ENCODE measurements around the gene ISOC2.
"Not testable (repeated sequence)": the region's sequence is repeated elsewhere in the genome, so short reads cannot be mapped to it uniquely, and the experiment has no call there.

The ISOC2 gene

GRCh38 chr19:55419103-55419502, 42.3 kb downstream of the ISOC2 start:
- in situ Hi-C loops (cut with HindIII; ENCODE audit: low sequenced_read_pairs): loop anchor here (10.0 kb wide), 1 partner anchor 124 kb away; no protein-coding TSS in a partner anchor

GRCh38 chr19:55418185-55418584, 43.3 kb downstream of the ISOC2 start:
- in situ Hi-C loops (cut with HindIII; ENCODE audit: low sequenced_read_pairs): loop anchor here (10.0 kb wide), 1 partner anchor 123 kb away; no protein-coding TSS in a partner anchor

- in situ Hi-C loops (cut with HindIII; ENCODE audit: low sequenced_read_pairs): loop anchor here (5.0 to 10.0 kb wide), 3 partner anchors 102 to 238 kb away; no protein-coding TSS in a partner anchor
These were observed 51.3 kb downstream of the ISOC2 start for GRCh38 chr19:55410168-55410567.

- in situ Hi-C loops (cut with HindIII; ENCODE audit: low sequenced_read_pairs): not testable (repeated sequence)
These were observed 52.3 kb downstream of the ISOC2 start for GRCh38 chr19:55409179-55409578.

GRCh38 chr19:55408533-55408872, 52.9 kb downstream of the ISOC2 start:
- in situ Hi-C loops (cut with HindIII; ENCODE audit: low sequenced_read_pairs): no loop called here

- in situ Hi-C loops (cut with HindIII; ENCODE audit: low sequenced_read_pairs): no loop called here
These were observed 53.5 kb downstream of the ISOC2 start for GRCh38 chr19:55407800-55408532.

GRCh38 chr19:55407550-55407799, 54.0 kb downstream of the ISOC2 start, which contains the start of gene UBE2S:
Gene UBE2S, minus strand, starts transcription at chr19:55407788. Its CDS starts 199 bp downstream, at chr19:55407589.
- in situ Hi-C loops (cut with HindIII; ENCODE audit: low sequenced_read_pairs): not testable (repeated sequence)

GRCh38 chr19:55406826-55407549, 54.5 kb downstream of the ISOC2 start:
- in situ Hi-C loops (cut with HindIII; ENCODE audit: low sequenced_read_pairs): no loop called here

GRCh38 chr19:55406091-55406825, 55.2 kb downstream of the ISOC2 start:
- in situ Hi-C loops (cut with HindIII; ENCODE audit: low sequenced_read_pairs): no loop called here

- in situ Hi-C loops (cut with HindIII; ENCODE audit: low sequenced_read_pairs): no loop called here
These were observed 55.8 kb downstream of the ISOC2 start for GRCh38 chr19:55405638-55406037.
